ENCODE measurements around the gene PBXIP1. TPM values are rescaled to one million over a fixed set of nuclear protein-coding genes. Genes with fewer than 3 reads are reported as not detected.
A peak's percentile ranks its signal among the peaks of the same experiment; 100 is the strongest.

Gene PBXIP1
- total RNA-seq, 1 experiment from 2014 or later, result 42.5 TPM

GRCh38 chr1:154973344-154974101 is 17.6 kb upstream of the PBXIP1 start:
- DNase-seq (ENCODE audit: low spot score), result peak; percentile 99

DNA sequence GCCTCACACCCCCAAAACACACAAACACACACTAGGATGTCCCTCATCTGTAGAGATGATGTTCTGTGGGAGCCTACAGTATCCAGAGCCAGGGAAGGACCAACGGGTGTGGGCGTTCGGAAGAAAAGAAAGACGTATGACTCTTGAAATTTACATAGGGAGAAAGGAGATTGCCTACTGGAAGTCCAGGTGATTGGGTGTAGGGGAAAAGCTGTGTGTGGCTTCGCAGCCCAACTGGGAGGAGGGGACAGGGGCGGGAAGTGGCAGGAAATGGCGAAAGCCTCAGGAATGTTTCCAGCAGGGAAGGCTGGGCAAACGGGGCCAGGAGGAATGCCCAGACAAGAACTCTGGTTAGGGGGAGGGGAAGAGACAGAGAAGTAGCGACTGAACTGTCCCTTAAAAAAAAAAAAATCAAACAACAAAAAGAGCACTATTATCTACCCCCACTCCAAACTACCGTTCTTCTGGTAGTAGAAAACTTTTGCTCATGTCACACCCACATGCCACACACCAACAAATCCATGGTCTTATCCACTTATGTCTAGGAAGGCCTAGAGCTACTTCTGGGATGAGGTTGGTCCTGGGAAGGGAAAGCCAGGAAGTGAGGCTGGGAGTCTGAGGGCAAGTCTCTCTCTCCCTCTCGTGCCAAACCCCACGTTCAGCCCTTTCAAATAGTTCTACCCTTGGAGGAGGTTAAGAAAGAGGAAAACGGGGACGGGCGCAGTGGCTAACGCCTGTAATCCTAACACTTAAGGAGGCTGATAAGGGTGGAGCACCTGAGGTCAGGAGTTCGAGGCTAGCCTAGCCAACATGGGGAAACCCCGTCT is 16.8 kb upstream of the PBXIP1 start:
- peak; percentile 93 for DNase-seq (ENCODE audit: low spot score)

DNA sequence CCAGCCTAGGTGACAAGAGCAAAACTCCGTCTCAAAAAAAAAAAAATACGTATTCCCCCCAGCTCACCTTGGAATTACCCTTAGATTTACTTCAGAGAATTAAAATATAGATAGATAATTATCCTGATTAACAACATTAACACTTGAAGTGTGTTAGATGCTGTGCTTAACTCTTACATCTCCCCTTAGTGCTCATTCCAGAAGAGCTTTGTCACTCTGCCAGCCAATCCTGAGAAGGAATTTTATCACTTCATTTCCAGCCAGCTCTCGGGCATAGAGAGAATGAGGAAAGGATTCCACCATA is 16.3 kb upstream of the PBXIP1 start:
- DNase-seq (ENCODE audit: low spot score), result no peak

GRCh38 chr1:154971341-154971998 is 15.6 kb upstream of the PBXIP1 start:
- DNase-seq (ENCODE audit: low spot score), result peak; percentile 55

- DNase-seq (ENCODE audit: low spot score), result peak; percentile 62
Measured at GRCh38 chr1:154970631-154971340, 14.9 kb upstream of the PBXIP1 start, which contains the start of gene SHC1. SHC1 (minus strand) TSS chr1:154970747; CDS start chr1:154970526, 221 bp downstream.

DNA sequence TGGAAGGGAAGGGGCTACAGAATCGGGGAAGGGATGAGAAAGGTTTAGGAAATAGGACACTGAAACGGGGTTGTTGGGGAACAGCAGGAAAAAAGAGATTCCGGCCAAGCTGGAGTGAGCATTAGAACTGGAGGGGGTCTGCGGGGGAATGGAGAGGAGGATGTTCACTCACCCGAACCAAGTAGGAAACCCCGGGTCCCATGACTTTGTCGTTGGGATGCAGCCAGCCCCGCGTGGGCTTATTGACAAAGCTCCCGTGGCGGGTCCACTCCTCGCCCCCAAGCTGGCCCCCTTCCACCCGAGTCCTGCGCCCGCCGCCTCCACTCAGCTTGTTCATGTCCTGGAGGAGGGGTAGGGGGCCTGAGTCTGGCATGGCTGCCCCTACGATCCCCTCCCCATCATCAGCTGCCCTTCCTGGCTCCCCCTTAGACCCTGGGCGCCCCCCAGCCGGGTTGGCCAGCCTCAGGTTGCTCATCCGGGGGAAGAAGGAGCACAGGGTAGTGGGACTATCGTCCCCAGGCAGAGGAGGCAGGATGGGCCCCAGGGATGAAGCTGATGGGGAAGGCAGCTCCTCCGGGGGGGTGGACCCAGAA is 14.1 kb upstream of the PBXIP1 start:
- no peak for DNase-seq (ENCODE audit: low spot score)

GRCh38 chr1:154969246-154969645 is 13.3 kb upstream of the PBXIP1 start:
- DNase-seq (ENCODE audit: low spot score), result no peak

GRCh38 chr1:154968731-154969130 is 12.8 kb upstream of the PBXIP1 start:
- no peak for DNase-seq (ENCODE audit: low spot score)

- no peak for DNase-seq (ENCODE audit: low spot score)
Measured at GRCh38 chr1:154967331-154967950, 11.5 kb upstream of the PBXIP1 start.

DNA sequence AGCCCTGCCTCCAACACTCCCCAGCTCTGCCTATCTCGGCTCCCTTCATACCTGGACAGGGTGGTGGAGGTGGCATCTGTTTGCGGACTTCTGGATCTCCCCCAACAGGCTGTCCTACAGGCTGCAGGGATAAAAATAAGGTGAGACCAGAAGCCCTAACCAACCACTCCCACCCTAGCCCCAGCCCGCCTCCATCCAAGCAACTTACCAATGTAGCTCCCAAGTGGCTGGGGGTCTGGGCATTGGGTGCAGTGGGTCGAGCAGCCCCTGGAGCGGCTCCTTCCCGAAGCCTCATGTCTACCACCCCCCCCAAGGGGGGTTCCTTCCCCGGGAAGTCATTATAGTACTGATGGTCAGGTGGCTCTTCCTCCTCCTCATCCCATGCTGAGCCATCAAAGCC is 10.2 kb upstream of the PBXIP1 start:
- no peak for DNase-seq (ENCODE audit: low spot score)

GRCh38 chr1:154964359-154964758 is 8.5 kb upstream of the PBXIP1 start:
- no peak for DNase-seq (ENCODE audit: low spot score)

- DNase-seq (ENCODE audit: low spot score), result no peak
Measured at GRCh38 chr1:154963643-154964042, 7.7 kb upstream of the PBXIP1 start.

- no peak for DNase-seq (ENCODE audit: low spot score)
Measured at GRCh38 chr1:154962795-154963330, 7.0 kb upstream of the PBXIP1 start.

GRCh38 chr1:154962156-154962749 is 6.4 kb upstream of the PBXIP1 start:
- peak; percentile 50 for DNase-seq (ENCODE audit: low spot score)

GRCh38 chr1:154961207-154962155 is 5.6 kb upstream of the PBXIP1 start, which contains the start of gene PYGO2:
PYGO2 (minus strand) TSS chr1:154961782; CDS start chr1:154961576, 206 bp downstream.
- peak; percentile 79 for DNase-seq (ENCODE audit: low spot score)

- no peak for DNase-seq (ENCODE audit: low spot score)
Measured at GRCh38 chr1:154960446-154961136, 4.7 kb upstream of the PBXIP1 start.

- no peak for DNase-seq (ENCODE audit: low spot score)
Measured at GRCh38 chr1:154959426-154959780, 3.5 kb upstream of the PBXIP1 start.

- no peak for DNase-seq (ENCODE audit: low spot score)
Measured at GRCh38 chr1:154958681-154959425, 3.0 kb upstream of the PBXIP1 start.
